ENCODE measurements around the gene MC5R. TPM values are rescaled to one million over a fixed set of nuclear protein-coding genes. Genes with fewer than 3 reads are reported as not detected.

MC5R gene
- total RNA-seq (2022; extraction: Qiagen RNA extraction; ENCODE audit: low read depth) = not detected in 5 replicates

GRCh38 chr18:13823707-13824395, at the start of gene MC5R:
Gene MC5R (plus strand): TSS chr18:13824149. CDS start chr18:13825766, 1,617 bp downstream.

Other genes starting within 250 kb of the MC5R start
- gene FAM210A, start 97.6 kb upstream of the MC5R start, total RNA-seq (2022; extraction: Qiagen RNA extraction; ENCODE audit: low read depth) = 23.2 to 26.8 TPM (median 24.2 TPM) in 5 replicates
- 18.2 to 23.4 TPM (median 20.3 TPM) in 5 replicates for gene RNMT, start 97.5 kb upstream of the MC5R start, total RNA-seq (2022; extraction: Qiagen RNA extraction; ENCODE audit: low read depth)
- gene MC2R, start 91.4 kb downstream of the MC5R start, total RNA-seq (2022; extraction: Qiagen RNA extraction; ENCODE audit: low read depth) = not detected in 5 replicates

Data from A549 treated with CpdA at 1 μM for 4 hours (cell line).